BLaER1 treated with 17β-estradiol and CSF1 and Interleukin-3, amounts not matched to agents 10 nM and 100 nM (cell line): ENCODE measurements around the gene RPLP2.
A peak's percentile ranks its signal among the peaks of the same experiment; 100 is the strongest.

ENCODE experiments used
- H3K27ac ChIP-seq, 11 experiments: shearing (Covaris generic); formaldehyde crosslinking; 2 replicates each; pipeline ENCODE4 v1.8.1; 2022
- H3K27me3 ChIP-seq, 11 experiments: shearing (Covaris generic); formaldehyde crosslinking; 2 replicates each; pipeline ENCODE4 v1.8.1; 2022
- H3K36me3 ChIP-seq, 11 experiments: shearing (Covaris generic); formaldehyde crosslinking; 2 replicates each; pipeline ENCODE4 v1.8.1; 2022
- H3K4me1 ChIP-seq, 10 experiments: shearing (Covaris generic); formaldehyde crosslinking; 2 replicates each; pipeline ENCODE4 v1.8.1; 2022
- H3K4me2 ChIP-seq, 11 experiments: shearing (Covaris generic); formaldehyde crosslinking; 2 replicates each; pipeline ENCODE4 v1.8.1; 2022
- H3K4me3 ChIP-seq, 10 experiments: shearing (Covaris generic); formaldehyde crosslinking; 2 replicates each; pipeline ENCODE4 v1.8.1; 2022
- H3K9ac ChIP-seq, 11 experiments: shearing (Covaris generic); formaldehyde crosslinking; 2 replicates each; pipeline ENCODE4 v1.8.1; 2022
- H3K9me3 ChIP-seq, 11 experiments: shearing (Covaris generic); formaldehyde crosslinking; replicated peaks in 1 of 11; 2 replicates each; pipeline ENCODE4 v1.8.1; 2022
- H4K20me1 ChIP-seq, 11 experiments: shearing (Covaris generic); formaldehyde crosslinking; 2 replicates each; pipeline ENCODE4 v1.8.1; 2022
- Cebpa-rat ChIP-seq, 11 experiments: shearing (Covaris generic); IDR thresholded peaks; 2 replicates each; pipeline ENCODE4 v1.8.1; 2022

The RPLP2 gene

DNA sequence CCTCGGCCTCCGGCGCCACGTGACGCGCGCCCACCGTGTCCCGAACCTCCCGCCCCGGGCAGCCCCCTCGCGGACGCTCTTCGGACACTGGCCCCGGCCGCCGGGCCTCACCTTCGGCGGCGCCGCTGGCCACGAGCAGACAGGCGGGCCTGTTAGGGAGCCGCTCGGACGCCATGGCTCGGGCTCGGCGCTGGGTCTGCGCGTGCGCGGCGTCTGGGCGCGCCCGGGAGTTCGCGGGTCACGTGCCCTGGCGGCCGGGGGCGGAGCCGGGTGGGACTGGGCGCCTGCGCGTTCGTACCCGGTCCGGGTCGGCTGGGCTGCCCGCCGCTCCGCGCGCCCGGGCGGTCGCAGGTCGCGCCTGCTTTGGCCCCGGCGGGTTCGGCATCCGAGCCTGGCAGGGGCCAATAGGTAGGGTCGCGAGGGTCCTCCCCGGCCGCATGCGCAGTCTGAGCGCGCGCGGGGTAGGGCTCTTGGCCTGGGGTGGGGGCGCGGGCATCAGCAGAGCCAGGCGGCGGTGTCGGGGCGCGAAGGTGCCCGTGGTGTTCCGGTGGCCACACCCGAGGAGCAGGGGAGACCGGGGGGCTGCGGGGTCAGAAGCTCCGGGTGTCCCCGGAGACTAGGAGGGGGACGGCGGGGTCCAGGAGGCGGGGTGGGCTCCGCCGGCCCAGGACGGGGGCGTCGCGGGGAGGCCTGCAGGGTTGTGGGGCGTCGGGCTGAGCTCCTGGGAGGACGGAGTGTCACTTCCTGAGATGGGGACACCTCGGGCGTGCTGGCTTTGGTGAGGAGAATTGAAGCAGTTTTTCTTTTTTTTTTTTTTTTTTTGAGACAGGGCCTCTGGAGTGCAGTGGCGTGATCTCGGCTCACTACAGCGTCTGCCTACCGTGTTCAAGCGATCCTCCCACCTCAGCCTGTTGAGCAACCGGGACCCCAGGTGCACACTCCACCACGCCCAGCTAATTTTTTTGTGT is 32.2 kb upstream of the RPLP2 start, which contains the start of gene GATD1:
Gene GATD1 (minus strand): TSS at position 200 of the 968 bp plus-strand sequence. CDS start 25 bp downstream, at position 175.
- Histone ChIP-seq H3K9ac (peak within 1 kb of the TSS; percentile 88 to 98 (median 96)), H3K4me2 (peak within 1 kb of the TSS; percentile 93 to 100 (median 97)), H3K9me3 (no peaks in the 10 kb centered on the region), H3K27me3 (no peaks in the 10 kb centered on the region), H3K27ac (peak within 1 kb of the TSS; percentile 54 to 95 (median 93)), H3K36me3 (peaks cover 29 to 55% (median 41%) of the 10 kb centered on the region in 11 experiments), H4K20me1 (peaks cover 43 to 85% (median 68%) of the 10 kb centered on the region in 11 experiments), H3K4me1 (peaks cover 59 to 77% (median 72%) of the 10 kb centered on the region in 10 experiments), H3K4me3 (peak within 1 kb of the TSS; percentile 67 to 98 (median 90))
- TF ChIP-seq Cebpa-rat (IDR thresholded peaks at IDR 0.05) = no peak

DNA sequence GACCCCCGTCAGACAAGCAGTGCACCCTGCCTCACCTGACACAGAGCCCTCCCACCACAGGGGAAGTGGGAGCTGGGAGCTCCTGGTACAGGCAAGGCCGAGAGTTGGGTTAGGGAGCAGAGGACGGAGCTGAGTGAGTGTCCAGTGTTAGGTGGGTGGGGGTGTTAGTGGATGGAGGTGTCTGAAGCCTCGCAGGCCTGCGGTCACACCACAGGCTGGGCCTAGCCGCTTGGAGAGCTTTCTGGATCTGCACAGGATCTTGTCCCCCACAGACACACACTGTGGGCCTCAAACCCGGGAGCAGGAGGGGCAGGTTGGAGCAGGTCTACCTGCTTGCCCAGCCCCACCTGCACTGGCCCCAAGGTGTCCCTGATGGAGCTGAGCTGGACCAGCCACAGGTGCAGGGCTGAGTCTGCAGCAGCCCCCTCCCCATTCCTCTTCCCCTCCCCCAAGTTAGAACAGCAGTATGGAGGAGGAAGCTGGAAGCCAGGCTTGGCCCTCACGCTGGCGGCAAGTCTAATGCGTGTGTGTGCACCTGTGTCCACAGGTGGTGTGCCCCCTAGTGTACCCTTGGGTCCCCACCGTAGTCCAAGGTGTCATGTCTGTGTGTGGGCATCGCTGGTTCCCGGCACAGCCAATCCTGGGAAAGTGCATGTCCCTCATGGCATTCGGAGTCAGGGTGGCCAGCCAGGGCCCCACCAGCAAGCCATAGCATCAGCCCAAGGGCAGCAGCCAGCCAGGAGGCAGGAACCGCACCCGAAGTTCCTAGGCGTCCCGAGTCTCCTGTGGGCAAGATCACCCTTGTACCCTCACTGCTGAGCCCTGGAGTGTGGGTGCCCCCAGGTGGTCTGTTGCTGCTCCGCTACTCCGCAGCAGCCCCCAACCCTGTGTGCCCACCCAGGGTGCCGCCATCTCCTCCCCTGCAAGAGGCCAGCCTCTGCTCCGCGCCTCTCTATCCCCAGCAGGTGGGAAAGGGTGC is 30.5 kb upstream of the RPLP2 start:
- H3K9ac ChIP-seq = peak overlapping the region in 10 of 11 experiments; percentile 88 to 98 (median 96); a peak in 13 of 22 replicates
- peak overlapping the region in 5 of 10 experiments; percentile 67 to 90 (median 89); a peak in 6 of 20 replicates for H3K4me3 ChIP-seq
- H3K27me3 ChIP-seq = no peaks in the 10 kb centered on the region
- no peak for TF ChIP-seq Cebpa-rat (IDR thresholded peaks at IDR 0.05)
- peaks cover 15 to 43% (median 27%) of the 10 kb centered on the region in 11 experiments; a peak in 21 of 22 replicates for H3K36me3 ChIP-seq
- H3K4me2 ChIP-seq = peak overlapping the region; percentile 81 to 100 (median 97)
- no peaks in the 10 kb centered on the region for H3K9me3 ChIP-seq
- H3K27ac ChIP-seq = peak overlapping the region in 5 of 11 experiments; percentile 1 to 94 (median 93); a peak in 3 of 22 replicates
- H4K20me1 ChIP-seq = peaks cover 26 to 79% (median 55%) of the 10 kb centered on the region in 11 experiments
- H3K4me1 ChIP-seq = peaks cover 59 to 85% (median 78%) of the 10 kb centered on the region in 10 experiments

DNA sequence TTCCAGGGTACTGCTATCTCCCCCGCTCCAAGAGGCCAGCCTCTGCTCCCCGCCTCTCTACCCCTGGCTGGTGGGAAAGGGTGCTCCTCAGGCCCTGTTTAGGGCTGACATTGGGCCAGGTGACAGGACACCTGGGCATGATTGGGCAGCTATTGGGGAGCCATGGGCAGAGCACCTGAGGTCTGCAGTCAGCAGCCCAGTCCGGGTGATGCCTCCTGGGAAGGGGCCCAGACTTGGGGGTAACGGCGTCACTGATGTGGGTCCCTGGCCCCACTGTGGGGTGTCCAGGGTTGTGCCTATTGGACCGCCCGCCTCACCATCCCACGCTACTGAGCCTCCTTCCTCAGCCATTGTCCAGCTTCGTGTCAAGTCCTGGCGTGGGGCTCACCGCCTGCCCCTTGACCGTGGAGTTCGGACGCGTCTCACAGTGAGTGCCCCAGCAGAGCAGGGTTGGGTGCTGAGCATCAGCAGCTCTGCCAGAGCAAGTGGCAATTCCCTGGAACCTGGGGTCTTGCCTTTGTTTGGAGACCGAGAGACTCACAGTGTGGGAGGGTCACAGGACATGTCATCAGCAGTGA is 29.7 kb upstream of the RPLP2 start:
- H3K9me3 ChIP-seq = no peaks in the 10 kb centered on the region
- no peak for TF ChIP-seq Cebpa-rat (IDR thresholded peaks at IDR 0.05)
- H4K20me1 ChIP-seq = peaks cover 18 to 79% (median 49%) of the 10 kb centered on the region in 11 experiments
- peak overlapping the region in 9 of 11 experiments; percentile 12 to 98 (median 96); a peak in 15 of 22 replicates for H3K4me2 ChIP-seq
- H3K9ac ChIP-seq = peak overlapping the region in 6 of 11 experiments; percentile 2 to 28 (median 17); a peak in 2 of 22 replicates
- H3K36me3 ChIP-seq = peaks cover 7 to 36% (median 20%) of the 10 kb centered on the region in 11 experiments; a peak in 20 of 22 replicates
- H3K4me1 ChIP-seq = peaks cover 52 to 85% (median 77%) of the 10 kb centered on the region in 10 experiments
- no peak overlapping the region; a peak in 1 of 22 replicates for H3K27ac ChIP-seq
- no peak overlapping the region for H3K4me3 ChIP-seq
- no peaks in the 10 kb centered on the region for H3K27me3 ChIP-seq

DNA sequence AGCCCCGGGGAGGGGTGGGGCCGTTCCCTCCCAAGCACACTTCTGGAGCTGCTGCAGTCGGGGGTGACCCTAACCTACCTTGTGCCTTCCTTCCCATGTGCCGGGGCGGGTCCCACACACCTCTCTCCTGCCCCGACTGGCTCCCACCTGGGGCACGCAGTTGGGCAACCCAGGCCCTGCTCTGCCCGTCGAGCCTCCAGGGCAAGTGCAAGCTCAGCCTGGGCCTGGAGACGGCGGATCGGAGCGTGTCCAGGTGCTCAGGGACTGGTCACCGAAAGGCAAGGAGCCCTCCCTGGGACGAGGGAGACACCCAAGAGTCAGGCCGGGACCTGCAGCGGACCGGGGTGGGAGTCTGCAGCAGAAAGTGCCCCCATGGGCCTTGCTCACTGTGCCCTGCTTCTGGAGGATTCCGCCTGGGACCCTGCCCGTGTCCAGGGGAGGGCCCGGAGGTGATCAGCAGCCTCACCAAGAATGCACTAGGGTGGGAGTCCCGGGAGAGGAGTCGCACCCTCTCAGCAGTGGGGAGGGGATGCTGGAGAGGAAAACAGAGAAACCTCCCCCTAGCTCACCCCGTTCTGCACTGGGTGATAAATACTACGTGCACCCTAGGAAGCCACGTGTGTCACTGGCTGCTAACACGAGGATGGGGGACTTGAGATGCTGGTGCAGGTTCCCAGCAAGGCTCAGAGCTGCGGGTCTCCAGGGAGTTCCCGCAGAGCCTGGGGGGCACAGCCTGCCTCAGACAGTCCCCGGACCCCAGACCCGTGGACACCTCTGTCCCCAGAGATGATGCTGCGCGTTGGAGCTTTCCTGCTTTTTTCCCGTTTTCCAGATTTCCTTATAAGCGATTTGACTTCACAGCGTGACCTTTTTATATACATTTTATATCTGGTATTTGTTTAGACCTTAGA is 27.2 kb upstream of the RPLP2 start:
- Histone ChIP-seq H3K4me1 (peaks cover 42 to 88% (median 71%) of the 10 kb centered on the region in 10 experiments), H3K4me3 (no peak overlapping the region), H4K20me1 (peaks cover 0 to 80% (median 41%) of the 10 kb centered on the region in 11 experiments; a peak in 18 of 22 replicates), H3K27ac (no peak overlapping the region), H3K4me2 (peak overlapping the region in 10 of 11 experiments; percentile 8 to 97 (median 24); a peak in 13 of 22 replicates), H3K9ac (peak overlapping the region in 7 of 11 experiments; percentile 5 to 50 (median 35); a peak in 7 of 22 replicates), H3K36me3 (peaks cover 3 to 33% (median 19%) of the 10 kb centered on the region in 11 experiments; a peak in 17 of 22 replicates), H3K9me3 (no peaks in the 10 kb centered on the region), H3K27me3 (no peaks in the 10 kb centered on the region)
- TF ChIP-seq Cebpa-rat (IDR thresholded peaks at IDR 0.05) = no peak

DNA sequence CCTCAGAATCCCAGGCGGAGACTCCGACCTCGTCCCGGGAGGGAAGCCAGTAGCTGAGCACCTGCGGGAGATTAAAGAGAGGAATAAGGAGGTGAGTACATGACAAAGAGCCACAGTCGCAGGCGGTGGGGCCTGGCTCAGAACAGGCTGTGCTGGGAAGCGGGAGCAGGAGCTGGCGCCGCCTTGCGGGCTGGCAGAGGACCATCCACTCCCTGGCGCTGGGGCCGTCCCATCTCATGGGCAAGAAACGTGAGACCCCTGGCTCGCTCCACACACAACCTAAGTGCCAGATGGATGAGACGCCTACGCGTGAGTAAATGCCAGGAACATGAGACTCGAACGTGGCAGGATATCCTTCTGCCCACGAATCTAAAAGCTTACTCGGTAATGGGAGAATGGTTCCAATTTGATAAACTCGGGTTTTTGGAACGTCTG is 26.2 kb upstream of the RPLP2 start:
- Histone ChIP-seq H3K4me1 (peaks cover 39 to 92% (median 75%) of the 10 kb centered on the region in 10 experiments), H3K27ac (no peak overlapping the region), H3K9ac (peak overlapping the region in 4 of 11 experiments; percentile 0 to 40 (median 18); a peak in 4 of 22 replicates), H3K4me3 (no peak overlapping the region), H3K27me3 (no peaks in the 10 kb centered on the region), H4K20me1 (peaks cover 0 to 87% (median 41%) of the 10 kb centered on the region in 11 experiments; a peak in 18 of 22 replicates), H3K9me3 (no peaks in the 10 kb centered on the region), H3K4me2 (peak overlapping the region in 9 of 11 experiments; percentile 8 to 41 (median 28); a peak in 13 of 22 replicates), H3K36me3 (peaks cover 3 to 33% (median 19%) of the 10 kb centered on the region in 11 experiments; a peak in 17 of 22 replicates)
- no peak for TF ChIP-seq Cebpa-rat (IDR thresholded peaks at IDR 0.05)

DNA sequence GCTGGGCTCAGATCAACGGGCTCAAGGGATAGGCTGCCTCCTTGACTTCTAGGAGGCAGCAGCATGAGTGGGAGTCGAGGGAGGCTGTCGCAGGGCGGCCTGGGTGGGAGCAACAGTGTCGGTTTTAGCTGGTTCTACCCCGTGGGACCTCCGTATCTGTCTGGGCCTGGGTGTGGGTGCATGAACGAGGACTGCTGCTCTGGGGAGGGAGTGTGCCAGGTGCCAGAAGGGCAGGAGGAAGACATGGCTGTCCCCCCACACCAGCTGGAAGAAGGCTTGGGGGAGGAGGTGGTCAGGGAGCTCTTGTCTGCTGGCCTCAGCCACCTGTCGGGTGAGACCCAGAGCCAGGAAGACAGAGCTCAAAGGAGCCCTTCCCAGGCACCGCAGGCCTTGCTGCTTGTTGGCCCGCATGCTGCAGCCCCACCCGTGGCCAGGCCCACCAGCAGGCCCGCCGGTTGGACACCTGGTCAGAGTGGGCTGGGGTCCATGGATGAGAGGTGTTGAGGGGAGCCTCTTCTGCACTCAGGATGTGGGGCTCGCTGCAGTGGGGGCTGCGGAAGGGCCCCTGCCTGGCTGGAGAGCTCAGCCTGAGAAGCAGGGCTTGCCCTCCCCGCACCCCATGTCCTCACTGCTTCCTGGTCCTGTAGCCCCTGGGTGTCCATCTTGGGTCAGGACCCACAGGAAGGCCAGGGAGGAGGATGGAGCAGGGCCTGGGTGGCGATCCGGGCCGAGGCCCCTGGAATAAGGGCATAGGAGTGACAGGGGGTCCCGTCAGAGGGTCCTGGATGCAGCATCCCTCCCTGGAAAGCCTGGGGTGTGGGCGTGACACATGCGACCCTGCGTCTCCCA is 23.3 kb upstream of the RPLP2 start:
- H3K4me2 ChIP-seq = peak overlapping the region in 3 of 11 experiments; percentile 8 to 19 (median 10); a peak in 4 of 22 replicates
- no peak overlapping the region; a peak in 2 of 22 replicates for H3K9ac ChIP-seq
- H3K27me3 ChIP-seq = no peaks in the 10 kb centered on the region
- TF ChIP-seq Cebpa-rat (IDR thresholded peaks at IDR 0.05) = no peak
- H3K9me3 ChIP-seq = no peaks in the 10 kb centered on the region
- no peak overlapping the region for H3K4me3 ChIP-seq
- peaks cover 11 to 82% (median 60%) of the 10 kb centered on the region in 10 experiments for H3K4me1 ChIP-seq
- H4K20me1 ChIP-seq = peaks cover 0 to 86% (median 31%) of the 10 kb centered on the region in 11 experiments; a peak in 15 of 22 replicates
- peaks cover 0 to 27% (median 9%) of the 10 kb centered on the region in 11 experiments; a peak in 18 of 22 replicates for H3K36me3 ChIP-seq
- no peak overlapping the region for H3K27ac ChIP-seq
